Loucy (cell line): ENCODE measurements around the gene SCRN2.

Experiments used
- H2AFZ ChIP-seq: fragments of 200-600 bp; sonication (generic); 2 replicates; pipeline ENCODE4 v1.6.0; 2016; ENCODE audit warnings: antibody characterized with exemption, mild to moderate bottlenecking, low read length, moderate library complexity
- H3F3A ChIP-seq: fragments of 200-600 bp; 2 replicates; pipeline ENCODE4 v1.6.0; 2016; ENCODE audit warnings: antibody characterized with exemption, low read depth, mild to moderate bottlenecking
- H3K27me3 ChIP-seq: fragments of 200-600 bp; sonication (generic); 2 replicates; pipeline ENCODE4 v1.6.1; 2014; ENCODE audit warnings: low read length, mild to moderate bottlenecking; ENCODE audit not compliant: insufficient read depth, poor library complexity, severe bottlenecking
- H3K36me3 ChIP-seq: fragments of 200-600 bp; sonication (generic); 2 replicates; pipeline ENCODE4 v1.6.1; 2016; ENCODE audit warnings: low read length; ENCODE audit not compliant: insufficient read depth
- H3K4me1 ChIP-seq: fragments of 200-600 bp; sonication (generic); 2 replicates; pipeline ENCODE4 v1.5.1; 2014; ENCODE audit warnings: low read length, mild to moderate bottlenecking; ENCODE audit not compliant: insufficient read depth, poor library complexity, severe bottlenecking
- H3K4me2 ChIP-seq: fragments of 200-600 bp; sonication (generic); 2 replicates; pipeline ENCODE4 v1.6.0; 2014; ENCODE audit warnings: antibody characterized with exemption, low read length, low read depth, mild to moderate bottlenecking; ENCODE audit not compliant: poor library complexity, severe bottlenecking
- H3K4me3 ChIP-seq: fragments of 200-600 bp; sonication (generic); 2 replicates; pipeline ENCODE4 v1.5.1; 2014; ENCODE audit warnings: low read length, mild to moderate bottlenecking, mixed read lengths; ENCODE audit not compliant: poor library complexity, severe bottlenecking
- H3K79me2 ChIP-seq: fragments of 200-600 bp; sonication (generic); 2 replicates; pipeline ENCODE4 v1.6.1; 2014; ENCODE audit warnings: low read length; ENCODE audit not compliant: insufficient read depth
- H3K9ac ChIP-seq: fragments of 200-600 bp; sonication (generic); 2 replicates; pipeline ENCODE4 v1.6.0; 2014; ENCODE audit warnings: mild to moderate bottlenecking, low read depth, low read length, moderate library complexity; ENCODE audit not compliant: poor library complexity, severe bottlenecking
- H3K9me2 ChIP-seq: fragments of 200-600 bp; sonication (generic); replicated peaks from 2 replicates; pipeline ENCODE4 v1.6.1; 2016; ENCODE audit warnings: low read depth, low read length, mixed read lengths
- H3K9me3 ChIP-seq: fragments of 200-600 bp; sonication (generic); 2 replicates; pipeline ENCODE4 v1.6.1; 2014; ENCODE audit warnings: mild to moderate bottlenecking, antibody characterized with exemption, low read length, low read depth; ENCODE audit not compliant: insufficient read depth
- H4K20me1 ChIP-seq: fragments of 200-600 bp; sonication (generic); 2 replicates; pipeline ENCODE4 v1.6.0; 2014; ENCODE audit warnings: antibody characterized with exemption, low read length, mild to moderate bottlenecking; ENCODE audit not compliant: insufficient read depth, poor library complexity, severe bottlenecking
- CTCF ChIP-seq: fragments of 200-600 bp; sonication (generic); conservative IDR thresholded peaks from 2 replicates; pipeline ENCODE4 v1.5.1; 2014; ENCODE audit warnings: mild to moderate bottlenecking, antibody characterized with exemption, low read length
- EZH2phosphoT487 ChIP-seq: fragments of 200-600 bp; IDR thresholded peaks from 2 replicates; pipeline ENCODE4 v1.6.1; 2018; ENCODE audit warnings: antibody characterized with exemption, mild to moderate bottlenecking, moderate library complexity, borderline replicate concordance

SCRN2 gene

GRCh38 chr17:47806913-47807255 is 34.2 kb downstream of the SCRN2 start:
- Histone ChIP-seq H3F3A (no peaks in the 10 kb centered on the region), H3K9ac (no peak overlapping the region), H3K27me3 (no peaks in the 10 kb centered on the region), H3K9me3 (no peaks in the 10 kb centered on the region), H3K4me1 (no peaks in the 10 kb centered on the region), H3K9me2 (no peaks in the 10 kb centered on the region), H4K20me1 (no peaks in the 10 kb centered on the region), H3K36me3 (peaks cover 8% of the 10 kb centered on the region; the same call in 1 of the 2 replicates), H3K79me2 (no peaks in the 10 kb centered on the region), H2AFZ (no peak overlapping the region), H3K4me2 (no peak overlapping the region), H3K4me3 (no peak overlapping the region)
- TF ChIP-seq CTCF: no peak
- no peak for TF ChIP-seq EZH2phosphoT487

- Histone ChIP-seq H3K4me2 (no peak overlapping the region), H3K79me2 (no peaks in the 10 kb centered on the region), H3F3A (no peaks in the 10 kb centered on the region), H3K4me1 (no peaks in the 10 kb centered on the region), H3K9me2 (no peaks in the 10 kb centered on the region), H3K36me3 (peaks cover 8% of the 10 kb centered on the region; the same call in 1 of the 2 replicates), H4K20me1 (no peaks in the 10 kb centered on the region), H3K9me3 (no peaks in the 10 kb centered on the region), H3K4me3 (no peak overlapping the region), H3K9ac (no peak overlapping the region), H3K27me3 (no peaks in the 10 kb centered on the region), H2AFZ (no peak overlapping the region)
- no peak for TF ChIP-seq EZH2phosphoT487
- TF ChIP-seq CTCF: no peak
Observed at GRCh38 chr17:47806026-47806912, 34.8 kb downstream of the SCRN2 start.

GRCh38 chr17:47804461-47804860 is 36.6 kb downstream of the SCRN2 start:
- H3K27me3 ChIP-seq: no peaks in the 10 kb centered on the region
- H3K79me2 ChIP-seq: no peaks in the 10 kb centered on the region
- no peaks in the 10 kb centered on the region for H4K20me1 ChIP-seq
- H3F3A ChIP-seq: no peaks in the 10 kb centered on the region
- H3K36me3 ChIP-seq: peaks cover 6% of the 10 kb centered on the region; the same call in 1 of the 2 replicates
- no peak overlapping the region for H3K4me3 ChIP-seq
- no peaks in the 10 kb centered on the region for H3K9me3 ChIP-seq
- H3K4me1 ChIP-seq: no peaks in the 10 kb centered on the region
- no peak overlapping the region for H2AFZ ChIP-seq
- no peak overlapping the region for H3K4me2 ChIP-seq
- no peak overlapping the region for H3K9ac ChIP-seq
- TF ChIP-seq CTCF: no peak
- no peak for TF ChIP-seq EZH2phosphoT487
- H3K9me2 ChIP-seq: no peaks in the 10 kb centered on the region
